Right lobe of liver (tissue), 4 donors: ENCODE results near the gene MOB3B.

Experiments
- CTCF ChIP-seq, 4 donors: fragments of 200-600 bp in 3 of 4; fragments of 450-650 bp in 1 of 4; IDR thresholded peaks; one replicate each; pipeline versions ENCODE4 v1.5.1 to v1.8.0; 2016 to 2022; ENCODE audit warnings: antibody characterized with exemption in 4 of 4, mild to moderate bottlenecking in 2 of 4
- POLR2A ChIP-seq: fragments of 450-650 bp; IDR thresholded peaks from one replicate; pipeline ENCODE4 v1.6.1; 2017; ENCODE audit warnings: antibody characterized with exemption, mild to moderate bottlenecking
- donor health status: DM: no; HTN: no; CAD: no.
- donor health status: DM: no; HTN: no; CAD: no.
- donor health status: DM: no; HTN: yes; CAD: no.

GRCh38 chr9:27335075-27335474 is 194.5 kb downstream of the MOB3B start:
- TF ChIP-seq CTCF (IDR thresholded peaks at IDR 0.05) (no peak), POLR2A (no peak)
